HEK293 (cell line): ENCODE data around the gene PARD3B.

ENCODE experiments used
- ZNF324 ChIP-seq: fragments of 450-650 bp; formaldehyde crosslinking; IDR thresholded peaks from 2 replicates; pipeline ENCODE4 v1.5.1; 2016; ENCODE audit warnings: missing biosample characterization, missing genetic modification characterization
- ZNF423 ChIP-seq: fragments of 450-650 bp; formaldehyde crosslinking; IDR thresholded peaks from 2 replicates; pipeline ENCODE4 v1.5.1; 2016; ENCODE audit warnings: missing biosample characterization, missing genetic modification characterization
- ZNF501 ChIP-seq: fragments of 450-650 bp; formaldehyde crosslinking; IDR thresholded peaks from 2 replicates; pipeline ENCODE4 v1.5.1; 2016; ENCODE audit warnings: missing biosample characterization, missing genetic modification characterization
- ZNF544 ChIP-seq: fragments of 450-650 bp; formaldehyde crosslinking; IDR thresholded peaks from 2 replicates; pipeline ENCODE4 v1.5.0; 2017; ENCODE audit warnings: missing biosample characterization, missing genetic modification characterization
- TF ChIP-seq, protein P1 (sequence below): fragments of 450-650 bp; formaldehyde crosslinking; IDR thresholded peaks from 2 replicates; pipeline ENCODE4 v1.5.1; 2016; ENCODE audit warnings: missing biosample characterization, missing genetic modification characterization
- TF ChIP-seq, protein P2 (sequence below): fragments of 450-650 bp; formaldehyde crosslinking; IDR thresholded peaks from 2 replicates; pipeline ENCODE4 v1.5.1; 2016; ENCODE audit warnings: missing biosample characterization, missing genetic modification characterization, low read depth

DNA sequence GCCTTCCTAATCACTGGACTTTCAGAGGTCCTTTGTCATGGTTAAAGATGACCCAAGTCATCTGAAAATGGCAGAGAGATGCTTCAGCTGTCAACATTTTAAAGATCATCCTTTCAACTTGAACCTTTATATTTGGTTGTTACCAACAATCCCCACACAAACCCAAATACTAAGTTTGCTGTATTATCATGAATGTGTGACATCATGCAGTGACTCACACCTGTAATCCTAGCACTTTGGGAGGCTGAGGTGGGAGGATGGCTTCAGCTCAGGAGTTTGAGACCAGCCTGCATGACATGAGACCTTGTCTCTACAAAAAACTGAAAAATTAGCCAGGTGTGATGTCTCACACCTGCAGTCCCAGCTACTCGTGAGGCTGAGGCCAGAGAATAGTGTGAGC, 1081.8 kb downstream of the PARD3B start:
- TF ChIP-seq, protein P1, sequence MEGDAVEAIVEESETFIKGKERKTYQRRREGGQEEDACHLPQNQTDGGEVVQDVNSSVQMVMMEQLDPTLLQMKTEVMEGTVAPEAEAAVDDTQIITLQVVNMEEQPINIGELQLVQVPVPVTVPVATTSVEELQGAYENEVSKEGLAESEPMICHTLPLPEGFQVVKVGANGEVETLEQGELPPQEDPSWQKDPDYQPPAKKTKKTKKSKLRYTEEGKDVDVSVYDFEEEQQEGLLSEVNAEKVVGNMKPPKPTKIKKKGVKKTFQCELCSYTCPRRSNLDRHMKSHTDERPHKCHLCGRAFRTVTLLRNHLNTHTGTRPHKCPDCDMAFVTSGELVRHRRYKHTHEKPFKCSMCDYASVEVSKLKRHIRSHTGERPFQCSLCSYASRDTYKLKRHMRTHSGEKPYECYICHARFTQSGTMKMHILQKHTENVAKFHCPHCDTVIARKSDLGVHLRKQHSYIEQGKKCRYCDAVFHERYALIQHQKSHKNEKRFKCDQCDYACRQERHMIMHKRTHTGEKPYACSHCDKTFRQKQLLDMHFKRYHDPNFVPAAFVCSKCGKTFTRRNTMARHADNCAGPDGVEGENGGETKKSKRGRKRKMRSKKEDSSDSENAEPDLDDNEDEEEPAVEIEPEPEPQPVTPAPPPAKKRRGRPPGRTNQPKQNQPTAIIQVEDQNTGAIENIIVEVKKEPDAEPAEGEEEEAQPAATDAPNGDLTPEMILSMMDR = no peak
- TF ChIP-seq ZNF544 (tag by site-specific recombination) (no peak), ZNF324 (tag by site-specific recombination) (no peak), ZNF501 (tag by site-specific recombination) (no peak), ZNF423 (tag by site-specific recombination) (no peak)
- TF ChIP-seq, protein P2, sequence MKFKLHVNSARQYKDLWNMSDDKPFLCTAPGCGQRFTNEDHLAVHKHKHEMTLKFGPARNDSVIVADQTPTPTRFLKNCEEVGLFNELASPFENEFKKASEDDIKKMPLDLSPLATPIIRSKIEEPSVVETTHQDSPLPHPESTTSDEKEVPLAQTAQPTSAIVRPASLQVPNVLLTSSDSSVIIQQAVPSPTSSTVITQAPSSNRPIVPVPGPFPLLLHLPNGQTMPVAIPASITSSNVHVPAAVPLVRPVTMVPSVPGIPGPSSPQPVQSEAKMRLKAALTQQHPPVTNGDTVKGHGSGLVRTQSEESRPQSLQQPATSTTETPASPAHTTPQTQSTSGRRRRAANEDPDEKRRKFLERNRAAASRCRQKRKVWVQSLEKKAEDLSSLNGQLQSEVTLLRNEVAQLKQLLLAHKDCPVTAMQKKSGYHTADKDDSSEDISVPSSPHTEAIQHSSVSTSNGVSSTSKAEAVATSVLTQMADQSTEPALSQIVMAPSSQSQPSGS (tag by site-specific recombination) = peak; percentile 9; the same call in 1 of the 2 replicates
